HCT116 (cell line): Measurements from ENCODE around the gene FGG. TPM values are rescaled to one million over a fixed set of nuclear protein-coding genes. Genes with fewer than 3 reads are reported as not detected.

ENCODE experiments used
- ATAC-seq: fragments of 200-7000 bp; cut with Tn5 transposase; 2 replicates; pipeline ENCODE4 v1.9.1; 2020; ENCODE audit warnings: mild to moderate bottlenecking, moderate library complexity
- BruUV-seq: library from RNA; stranded (reverse); fragments of 400-500 nt; replicated peaks from 2 replicates; lab custom pipeline; 2021; lab: Mats Ljungman, UMichigan
- CTCF ChIA-PET: fragments of 300-600 bp; sonication (Branson Sonifier 250); formaldehyde crosslinking; loops from one replicate; lab custom pipeline; 2021; ENCODE audit warnings: antibody characterized with exemption; lab: Charles Lee
- POLR2A ChIA-PET: fragments of 300-600, 350-600 bp; sonication (Branson Sonifier 250); formaldehyde crosslinking; loops from one replicate; lab custom pipeline; 2021; ENCODE audit warnings: antibody characterized with exemption; lab: Charles Lee
- RAD21 ChIA-PET, 2 experiments: fragments of 300-600 bp; sonication (Branson Sonifier 250); formaldehyde crosslinking; loops; one replicate each; lab custom pipeline; 2023; ENCODE audit warnings: low total read pairs in 2 of 2; ENCODE audit not compliant: uncharacterized antibody in 2 of 2, unreplicated experiment in 2 of 2, low non-redundant PET in 1 of 2; lab: Charles Lee
- DNase-seq: peaks from one replicate; pipeline ENCODE4 v3.0.0-alpha.2; 2010; ENCODE audit warnings: low read depth, low spot score
- H2AFZ ChIP-seq: fragments of 200-600 bp; shearing (Covaris generic), sonication (generic); 2 replicates; pipeline ENCODE4 v1.6.1; 2017; ENCODE audit warnings: low read depth, mixed run types, mixed read lengths, antibody characterized with exemption, low read length; ENCODE audit not compliant: poor library complexity, severe bottlenecking
- H3K27ac ChIP-seq: 2 replicates; pipeline ENCODE4 v1.5.1; 2012; ENCODE audit warnings: low read depth, low read length
- H3K27me3 ChIP-seq: fragments of 200-600 bp; sonication (generic); 2 replicates; pipeline ENCODE4 v1.6.1; 2016; ENCODE audit warnings: mixed run types, low read length, mixed read lengths; ENCODE audit not compliant: insufficient read depth
- H3K36me3 ChIP-seq, 2 experiments: fragments of 200-500 bp in 1 of 2; fragments of 200-600 bp in 1 of 2; sonication (Bioruptor generic) in 1 of 2; sonication (generic) in 1 of 2; 2 replicates each; pipeline versions ENCODE4 v1.5.1 to v1.6.1; 2014 to 2016; ENCODE audit warnings: low read length in 2 of 2, inconsistent platforms in 1 of 2, mixed read lengths in 1 of 2, mixed run types in 1 of 2; ENCODE audit not compliant: insufficient read depth in 2 of 2, control insufficient read depth in 1 of 2
- H3K4me1 ChIP-seq, 2 experiments: fragments of 200-600 bp in 1 of 2; sonication (generic) in 1 of 2; 2 replicates each; pipeline versions ENCODE4 v1.5.1 to v1.6.1; 2012 to 2017; ENCODE audit warnings: low read length in 2 of 2, inconsistent platforms in 1 of 2, mild to moderate bottlenecking in 1 of 2, mixed read lengths in 1 of 2, mixed run types in 1 of 2, moderate library complexity in 1 of 2; ENCODE audit not compliant: insufficient read depth in 2 of 2, control insufficient read depth in 1 of 2
- H3K4me2 ChIP-seq: fragments of 200-600 bp; sonication (generic); 2 replicates; pipeline ENCODE4 v1.6.1; 2017; ENCODE audit warnings: mixed run types, low read length, mixed read lengths
- H3K4me3 ChIP-seq, 2 experiments: fragments of 200-600 bp in 1 of 2; sonication (generic) in 1 of 2; replicated peaks in 1 of 2; 2 replicates each; pipeline ENCODE4 v1.5.1; 2011 to 2016; ENCODE audit warnings: low read length in 2 of 2, control low read depth in 1 of 2, low read depth in 1 of 2, mild to moderate bottlenecking in 1 of 2, mixed read lengths in 1 of 2, mixed run types in 1 of 2
- H3K79me2 ChIP-seq: fragments of 200-600 bp; sonication (generic); 2 replicates; pipeline ENCODE4 v1.6.1; 2017; ENCODE audit warnings: mild to moderate bottlenecking, mixed run types, low read length, moderate library complexity, mixed read lengths; ENCODE audit not compliant: insufficient read depth
- H3K9ac ChIP-seq: fragments of 200-600 bp; sonication (generic); 2 replicates; pipeline ENCODE4 v1.6.1; 2016; ENCODE audit warnings: low read length, mixed read lengths
- H3K9me2 ChIP-seq: fragments of 200-600 bp; sonication (generic), shearing (Covaris generic); 2 replicates; pipeline ENCODE4 v1.6.1; 2017; ENCODE audit warnings: mixed run types, mild to moderate bottlenecking, moderate library complexity; ENCODE audit not compliant: insufficient read depth
- H3K9me3 ChIP-seq, 2 experiments: fragments of 200-500 bp in 1 of 2; fragments of 200-600 bp in 1 of 2; sonication (Bioruptor generic) in 1 of 2; sonication (generic) in 1 of 2; 2 replicates each; pipeline ENCODE4 v1.6.1; 2014 to 2017; ENCODE audit warnings: low read length in 2 of 2, mixed read lengths in 2 of 2, inconsistent platforms in 1 of 2, low read depth in 1 of 2, mild to moderate bottlenecking in 1 of 2, mixed run types in 1 of 2, moderate library complexity in 1 of 2; ENCODE audit not compliant: control insufficient read depth in 1 of 2, insufficient read depth in 1 of 2
- H4K20me1 ChIP-seq: fragments of 200-600 bp; sonication (generic), shearing (Covaris generic); 2 replicates; pipeline ENCODE4 v1.6.1; 2017; ENCODE audit warnings: mixed run types, mild to moderate bottlenecking, moderate library complexity; ENCODE audit not compliant: insufficient read depth
- CBX3 ChIP-seq: IDR thresholded peaks from 2 replicates; pipeline ENCODE4 v1.6.1; 2012; ENCODE audit warnings: low read depth
- CEBPB ChIP-seq: IDR thresholded peaks from 2 replicates; pipeline ENCODE4 v1.6.1; 2012; ENCODE audit warnings: low read depth
- EZH2 ChIP-seq: fragments of 200-600 bp; sonication (generic); IDR thresholded peaks from 2 replicates; pipeline ENCODE4 v1.6.1; 2017; ENCODE audit warnings: antibody characterized with exemption, mixed run types
- EZH2phosphoT487 ChIP-seq: fragments of 200-600 bp; IDR thresholded peaks from 2 replicates; pipeline ENCODE4 v1.6.1; 2018; ENCODE audit warnings: antibody characterized with exemption, borderline replicate concordance
- FOSL1 ChIP-seq: IDR thresholded peaks from 2 replicates; pipeline ENCODE4 v1.6.1; 2012; ENCODE audit warnings: low read depth
- JUND ChIP-seq: IDR thresholded peaks from 2 replicates; pipeline ENCODE4 v1.6.1; 2012
- POLR2A ChIP-seq: IDR thresholded peaks from 2 replicates; pipeline ENCODE4 v1.7.0; 2011; ENCODE audit warnings: borderline replicate concordance; ENCODE audit not compliant: insufficient read depth, insufficient read length; ENCODE audit errors: extremely low read depth
- POLR2AphosphoS5 ChIP-seq: IDR thresholded peaks from 2 replicates; pipeline ENCODE4 v1.6.1; 2011; ENCODE audit warnings: mild to moderate bottlenecking, low read depth, low read length, moderate library complexity
- RAD21 ChIP-seq: IDR thresholded peaks from 2 replicates; pipeline ENCODE4 v1.6.1; 2012; ENCODE audit warnings: low read depth, mild to moderate bottlenecking
- TCF7L2 ChIP-seq: IDR thresholded peaks from 2 replicates; pipeline ENCODE4 v1.7.0; 2011; ENCODE audit warnings: borderline replicate concordance, inconsistent platforms; ENCODE audit not compliant: insufficient read depth, insufficient read length; ENCODE audit errors: extremely low read depth
- YY1 ChIP-seq: IDR thresholded peaks from 2 replicates; pipeline ENCODE4 v1.6.1; 2011; ENCODE audit warnings: low read length, low read depth, moderate library complexity, mild to moderate bottlenecking; ENCODE audit not compliant: insufficient replicate concordance; ENCODE audit errors: extremely low read depth
- ZFX ChIP-seq: fragments of 450-650 bp; IDR thresholded peaks from 2 replicates; pipeline ENCODE4 v1.6.1; 2017
- intact Hi-C: fragments of 100-400 bp; cut with micrococcal nuclease; formaldehyde crosslinking; loops from 2 replicates; pipeline ENCODE4 v1.10.0; 2022
- total RNA-seq: library from RNA; stranded (reverse); gene quantifications from one replicate; pipeline ENCODE4 v1.2.1, GENCODE V29; 2021; ENCODE audit not compliant: unreplicated experiment
- TF ChIP-seq, protein P1 (sequence below): IDR thresholded peaks from 2 replicates; pipeline ENCODE4 v1.6.1; 2011; ENCODE audit warnings: mild to moderate bottlenecking, low read length, moderate library complexity; ENCODE audit not compliant: insufficient replicate concordance; ENCODE audit errors: extremely low read depth
- TF ChIP-seq, protein P2 (sequence below): IDR thresholded peaks from 2 replicates; pipeline ENCODE4 v1.6.1; 2012
- TF ChIP-seq, protein P3 (sequence below): IDR thresholded peaks from 2 replicates; pipeline ENCODE4 v1.6.1; 2012
- TF ChIP-seq, protein P4 (sequence below), 3 experiments: fragments of 200-600 bp in 1 of 3; sonication (generic) in 1 of 3; IDR thresholded peaks in 2 of 3; conservative IDR thresholded peaks in 1 of 3; 2 replicates each; pipeline ENCODE4 v1.5.1; 2012 to 2017; ENCODE audit warnings: low read depth in 2 of 3, low read length in 2 of 3, antibody characterized with exemption in 1 of 3, borderline replicate concordance in 1 of 3, control low read depth in 1 of 3, mild to moderate bottlenecking in 1 of 3, mixed read lengths in 1 of 3, mixed run types in 1 of 3, moderate library complexity in 1 of 3; ENCODE audit not compliant: insufficient read depth in 1 of 3
- TF ChIP-seq, protein P5 (sequence below): IDR thresholded peaks from 2 replicates; pipeline ENCODE4 v1.6.1; 2012; ENCODE audit warnings: low read depth

Gene FGG
- total RNA-seq, 1 experiment from 2014 or later, result 2.7 TPM

DNA sequence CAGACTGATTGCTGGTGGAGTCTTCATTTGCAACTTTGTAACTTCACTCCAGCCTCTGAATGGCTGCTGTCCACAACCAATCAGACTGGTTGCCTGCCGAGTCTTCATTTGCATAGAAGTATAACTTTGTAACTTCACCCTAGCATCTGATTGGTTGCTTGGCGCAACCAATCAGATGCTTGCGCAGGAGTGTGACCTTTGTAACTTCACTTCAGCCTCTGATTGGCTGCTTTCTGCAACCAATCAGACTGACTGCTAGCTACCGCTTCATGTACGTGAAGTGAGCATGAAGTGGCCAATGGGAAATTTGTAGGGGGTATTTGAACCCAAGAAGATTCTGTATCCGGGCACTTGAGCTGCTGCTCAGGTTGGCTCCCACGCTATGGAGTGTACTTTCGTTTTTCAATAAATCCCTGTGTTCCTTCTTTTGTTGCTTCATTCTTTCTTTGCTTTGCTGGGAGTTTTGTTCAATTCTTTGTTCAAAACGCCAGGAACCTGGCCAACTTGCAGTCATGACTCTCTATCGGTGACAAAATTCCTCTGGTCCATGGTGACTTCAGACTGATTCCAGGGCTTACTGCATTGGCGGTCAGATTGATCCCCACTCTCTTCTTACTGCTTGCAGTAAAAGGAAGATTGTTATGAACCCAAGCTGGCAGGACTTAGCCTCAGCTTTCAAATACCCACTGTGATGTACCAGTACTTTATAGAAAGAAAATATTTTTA lies 46.4 kb upstream of the FGG start (continued):
- TF ChIP-seq, protein P1, sequence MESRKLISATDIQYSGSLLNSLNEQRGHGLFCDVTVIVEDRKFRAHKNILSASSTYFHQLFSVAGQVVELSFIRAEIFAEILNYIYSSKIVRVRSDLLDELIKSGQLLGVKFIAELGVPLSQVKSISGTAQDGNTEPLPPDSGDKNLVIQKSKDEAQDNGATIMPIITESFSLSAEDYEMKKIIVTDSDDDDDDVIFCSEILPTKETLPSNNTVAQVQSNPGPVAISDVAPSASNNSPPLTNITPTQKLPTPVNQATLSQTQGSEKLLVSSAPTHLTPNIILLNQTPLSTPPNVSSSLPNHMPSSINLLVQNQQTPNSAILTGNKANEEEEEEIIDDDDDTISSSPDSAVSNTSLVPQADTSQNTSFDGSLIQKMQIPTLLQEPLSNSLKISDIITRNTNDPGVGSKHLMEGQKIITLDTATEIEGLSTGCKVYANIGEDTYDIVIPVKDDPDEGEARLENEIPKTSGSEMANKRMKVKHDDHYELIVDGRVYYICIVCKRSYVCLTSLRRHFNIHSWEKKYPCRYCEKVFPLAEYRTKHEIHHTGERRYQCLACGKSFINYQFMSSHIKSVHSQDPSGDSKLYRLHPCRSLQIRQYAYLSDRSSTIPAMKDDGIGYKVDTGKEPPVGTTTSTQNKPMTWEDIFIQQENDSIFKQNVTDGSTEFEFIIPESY, result no peak
- TF ChIP-seq CBX3, result no peak
- TF ChIP-seq FOSL1, result no peak
- TF ChIP-seq, protein P2, sequence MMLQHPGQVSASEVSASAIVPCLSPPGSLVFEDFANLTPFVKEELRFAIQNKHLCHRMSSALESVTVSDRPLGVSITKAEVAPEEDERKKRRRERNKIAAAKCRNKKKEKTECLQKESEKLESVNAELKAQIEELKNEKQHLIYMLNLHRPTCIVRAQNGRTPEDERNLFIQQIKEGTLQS, result no peak
- TF ChIP-seq, protein P3, sequence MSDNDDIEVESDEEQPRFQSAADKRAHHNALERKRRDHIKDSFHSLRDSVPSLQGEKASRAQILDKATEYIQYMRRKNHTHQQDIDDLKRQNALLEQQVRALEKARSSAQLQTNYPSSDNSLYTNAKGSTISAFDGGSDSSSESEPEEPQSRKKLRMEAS, result no peak
- TF ChIP-seq EZH2phosphoT487, result no peak
- no peak for TF ChIP-seq POLR2A

DNA sequence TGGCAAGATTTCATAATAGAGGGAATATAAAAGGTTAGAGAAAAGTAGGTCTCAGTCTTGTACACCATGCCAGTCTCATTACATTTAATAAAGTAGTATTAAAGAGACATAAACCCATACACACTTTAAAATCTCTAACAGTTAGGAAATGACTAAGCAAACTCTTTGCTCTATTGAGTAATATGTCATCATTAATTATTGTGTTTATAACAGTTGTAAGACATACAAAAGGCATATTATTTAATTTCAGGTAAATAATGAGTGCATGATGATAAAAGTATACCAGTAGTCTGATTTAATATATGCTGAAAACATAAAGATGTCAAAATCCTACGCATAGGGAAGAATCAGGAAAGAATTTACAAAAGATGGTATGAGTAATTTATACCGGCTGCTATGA lies 31.0 kb upstream of the FGG start:
- ChIA-PET POLR2A (no interaction called here), CTCF (interaction anchor here (1.0 kb wide), 1 partner anchor 162 kb away, joined by 3 read pairs; no protein-coding TSS in a partner anchor)
- no peak for DNase-seq

More for the DNA sequence above, 31.0 kb upstream of the FGG start:
- BruUV-seq, result no TSS peak
- Histone ChIP-seq H3K4me3 (no peak overlapping the region), H3K9ac (no peak overlapping the region), H4K20me1 (no peaks in the 10 kb centered on the region), H3K9me3 (no peaks in the 10 kb centered on the region), H3K4me2 (no peak overlapping the region), H3K27ac (no peak overlapping the region), H3K79me2 (no peaks in the 10 kb centered on the region), H3K27me3 (no peaks in the 10 kb centered on the region), H3K4me1 (no peaks in the 10 kb centered on the region), H2AFZ (no peak overlapping the region), H3K9me2 (no peaks in the 10 kb centered on the region), H3K36me3 (no peaks in the 10 kb centered on the region)
- RAD21 ChIA-PET, result no interaction called here
- ATAC-seq, result no peak
- intact Hi-C loops, result no loop called here
- TF ChIP-seq, protein P4, sequence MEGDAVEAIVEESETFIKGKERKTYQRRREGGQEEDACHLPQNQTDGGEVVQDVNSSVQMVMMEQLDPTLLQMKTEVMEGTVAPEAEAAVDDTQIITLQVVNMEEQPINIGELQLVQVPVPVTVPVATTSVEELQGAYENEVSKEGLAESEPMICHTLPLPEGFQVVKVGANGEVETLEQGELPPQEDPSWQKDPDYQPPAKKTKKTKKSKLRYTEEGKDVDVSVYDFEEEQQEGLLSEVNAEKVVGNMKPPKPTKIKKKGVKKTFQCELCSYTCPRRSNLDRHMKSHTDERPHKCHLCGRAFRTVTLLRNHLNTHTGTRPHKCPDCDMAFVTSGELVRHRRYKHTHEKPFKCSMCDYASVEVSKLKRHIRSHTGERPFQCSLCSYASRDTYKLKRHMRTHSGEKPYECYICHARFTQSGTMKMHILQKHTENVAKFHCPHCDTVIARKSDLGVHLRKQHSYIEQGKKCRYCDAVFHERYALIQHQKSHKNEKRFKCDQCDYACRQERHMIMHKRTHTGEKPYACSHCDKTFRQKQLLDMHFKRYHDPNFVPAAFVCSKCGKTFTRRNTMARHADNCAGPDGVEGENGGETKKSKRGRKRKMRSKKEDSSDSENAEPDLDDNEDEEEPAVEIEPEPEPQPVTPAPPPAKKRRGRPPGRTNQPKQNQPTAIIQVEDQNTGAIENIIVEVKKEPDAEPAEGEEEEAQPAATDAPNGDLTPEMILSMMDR (IDR thresholded peaks at IDR 0.05 in 2 of 3, conservative IDR thresholded peaks at IDR 0.05 in 1 of 3; ENCODE audit: borderline replicate concordance in 1 of 3, insufficient read depth in 1 of 3, low read depth in 2 of 3, low read length in 2 of 3), result no peak
- TF ChIP-seq EZH2, result no peak
- TF ChIP-seq ZFX, result no peak
- no peak for TF ChIP-seq RAD21
- TF ChIP-seq, protein P5, sequence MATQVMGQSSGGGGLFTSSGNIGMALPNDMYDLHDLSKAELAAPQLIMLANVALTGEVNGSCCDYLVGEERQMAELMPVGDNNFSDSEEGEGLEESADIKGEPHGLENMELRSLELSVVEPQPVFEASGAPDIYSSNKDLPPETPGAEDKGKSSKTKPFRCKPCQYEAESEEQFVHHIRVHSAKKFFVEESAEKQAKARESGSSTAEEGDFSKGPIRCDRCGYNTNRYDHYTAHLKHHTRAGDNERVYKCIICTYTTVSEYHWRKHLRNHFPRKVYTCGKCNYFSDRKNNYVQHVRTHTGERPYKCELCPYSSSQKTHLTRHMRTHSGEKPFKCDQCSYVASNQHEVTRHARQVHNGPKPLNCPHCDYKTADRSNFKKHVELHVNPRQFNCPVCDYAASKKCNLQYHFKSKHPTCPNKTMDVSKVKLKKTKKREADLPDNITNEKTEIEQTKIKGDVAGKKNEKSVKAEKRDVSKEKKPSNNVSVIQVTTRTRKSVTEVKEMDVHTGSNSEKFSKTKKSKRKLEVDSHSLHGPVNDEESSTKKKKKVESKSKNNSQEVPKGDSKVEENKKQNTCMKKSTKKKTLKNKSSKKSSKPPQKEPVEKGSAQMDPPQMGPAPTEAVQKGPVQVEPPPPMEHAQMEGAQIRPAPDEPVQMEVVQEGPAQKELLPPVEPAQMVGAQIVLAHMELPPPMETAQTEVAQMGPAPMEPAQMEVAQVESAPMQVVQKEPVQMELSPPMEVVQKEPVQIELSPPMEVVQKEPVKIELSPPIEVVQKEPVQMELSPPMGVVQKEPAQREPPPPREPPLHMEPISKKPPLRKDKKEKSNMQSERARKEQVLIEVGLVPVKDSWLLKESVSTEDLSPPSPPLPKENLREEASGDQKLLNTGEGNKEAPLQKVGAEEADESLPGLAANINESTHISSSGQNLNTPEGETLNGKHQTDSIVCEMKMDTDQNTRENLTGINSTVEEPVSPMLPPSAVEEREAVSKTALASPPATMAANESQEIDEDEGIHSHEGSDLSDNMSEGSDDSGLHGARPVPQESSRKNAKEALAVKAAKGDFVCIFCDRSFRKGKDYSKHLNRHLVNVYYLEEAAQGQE, result no peak
- TF ChIP-seq CBX3, result no peak
- TF ChIP-seq JUND, result no peak
- no peak for TF ChIP-seq CEBPB
- TF ChIP-seq TCF7L2, result no peak
- TF ChIP-seq YY1, result no peak
- TF ChIP-seq POLR2AphosphoS5, result no peak
